Thyroid gland (tissue), 4 donors: ENCODE measurements around the gene NUBPL.

ENCODE experiments used
- CTCF ChIP-seq, 6 experiments: fragments of 200-600 bp in 3 of 6; fragments of 450-650 bp in 3 of 6; sonication (generic) in 3 of 6; IDR thresholded peaks; one replicate each; pipeline ENCODE4 v1.5.1; 2016 to 2019; ENCODE audit warnings: antibody characterized with exemption in 6 of 6, mild to moderate bottlenecking in 2 of 6, inconsistent platforms in 1 of 6, moderate library complexity in 1 of 6
- POLR2A ChIP-seq, 2 donors: fragments of 450-650 bp; IDR thresholded peaks; one replicate each; pipeline ENCODE4 v1.6.1; 2017; ENCODE audit warnings: antibody characterized with exemption in 2 of 2, mild to moderate bottlenecking in 2 of 2, moderate library complexity in 1 of 2

GRCh38 chr14:31559939-31560338 is 1.3 kb upstream of the NUBPL start:
- TF ChIP-seq CTCF (IDR thresholded peaks at IDR 0.05) (no peak), POLR2A (IDR thresholded peaks at IDR 0.05) (no peak)
